SK-N-SH treated with all-trans-retinoic acid at 6 μM for 48 hours (cell line): ENCODE data around the gene CAP1.

Experiments
- ARNTL ChIP-seq: fragments of 450-650 bp; formaldehyde crosslinking; IDR thresholded peaks from 2 replicates; pipeline ENCODE4 v1.5.0; 2020; ENCODE audit warnings: low read depth, mild to moderate bottlenecking, moderate library complexity, borderline replicate concordance
- BACH2 ChIP-seq: fragments of 250-450 bp; sonication (Bioruptor Pico); IDR thresholded peaks from 2 replicates; pipeline ENCODE4 v1.9.0; 2021; ENCODE audit warnings: mild to moderate bottlenecking, borderline replicate concordance
- OSR1 ChIP-seq: fragments of 250-450 bp; sonication (Bioruptor Pico); IDR thresholded peaks from 2 replicates; pipeline ENCODE4 v1.8.0; 2022; ENCODE audit warnings: moderate library complexity, mild to moderate bottlenecking, inconsistent platforms
- SNAI2 ChIP-seq: fragments of 250-450 bp; sonication (Bioruptor Pico); IDR thresholded peaks from 2 replicates; pipeline ENCODE4 v1.5.0; 2020; ENCODE audit warnings: mild to moderate bottlenecking, moderate library complexity
- ZFP30 ChIP-seq: fragments of 450-650 bp; formaldehyde crosslinking; IDR thresholded peaks from 2 replicates; pipeline ENCODE4 v1.5.0; 2022; ENCODE audit warnings: mild to moderate bottlenecking, moderate library complexity

- no peak for TF ChIP-seq SNAI2 (CRISPR knock-in tag)
- TF ChIP-seq ARNTL: no peak
- no peak for TF ChIP-seq ZFP30 (CRISPR knock-in tag)
- TF ChIP-seq OSR1 (CRISPR knock-in tag): no peak
- TF ChIP-seq BACH2: no peak
Observed at GRCh38 chr1:40092241-40092640, 51.7 kb downstream of the CAP1 start.
